Motor neuron (in vitro differentiated cells): Measurements from ENCODE around the gene GPR25. TPM values are rescaled to one million over a fixed set of nuclear protein-coding genes. Genes with fewer than 3 reads are reported as not detected.

ENCODE experiments used
- ATAC-seq, 8 experiments: fragments of 200-7000 bp; cut with Tn5 transposase; replicated peaks in 6 of 8; 2 replicates each; pipeline ENCODE4 v1.8.0; 2021; ENCODE audit warnings: mild to moderate bottlenecking in 8 of 8, moderate library complexity in 8 of 8
- H3K27ac ChIP-seq, 2 donors: fragments of 250-450 bp; sonication (Bioruptor Pico); 2 replicates each; pipeline ENCODE4 v1.9.0; 2021; ENCODE audit warnings: antibody characterized with exemption in 2 of 2, mild to moderate bottlenecking in 2 of 2, moderate library complexity in 1 of 2
- H3K4me1 ChIP-seq, 2 donors: fragments of 250-450 bp; sonication (Bioruptor Pico); replicated peaks in 1 of 2; 2 replicates each; pipeline ENCODE4 v1.6.1; 2021; ENCODE audit warnings: antibody characterized with exemption in 2 of 2, mild to moderate bottlenecking in 2 of 2, moderate library complexity in 1 of 2
- H3K4me3 ChIP-seq, 5 donors: fragments of 250-450 bp; sonication (Bioruptor Pico); 2 replicates each; pipeline ENCODE4 v1.9.0; 2021; ENCODE audit warnings: antibody characterized with exemption in 5 of 5, mild to moderate bottlenecking in 5 of 5, moderate library complexity in 4 of 5
- WGBS, 10 experiments: fragments of 450-650 bp; shearing (Covaris generic); methylation state at CpG; one replicate each; pipeline ENCODE4 v1.0.0; 2022; 5-methylcytosine and 5-hydroxymethylcytosine counted together
- in situ Hi-C, 9 experiments: fragments of 400-800 bp; cut with MboI; loops; one replicate each; pipeline ENCODE4 v1.15.0; 2021; ENCODE audit warnings: low sequenced_read_pairs in 9 of 9, low pct_unique_long_range_greater_than_20kb in 2 of 9; ENCODE audit not compliant: unreplicated experiment in 9 of 9
- total RNA-seq, 8 experiments: library from RNA; unstranded; fragments of 300-600 nt; gene quantifications; 2 replicates each; pipeline versions ENCODE4 v1.2.3 to v1.2.4, GENCODE V29; 2022

GPR25 gene
- total RNA-seq, 8 experiments from 2014 or later = 0.11 to 0.62 (median 0.17) TPM; not detected in 5

DNA sequence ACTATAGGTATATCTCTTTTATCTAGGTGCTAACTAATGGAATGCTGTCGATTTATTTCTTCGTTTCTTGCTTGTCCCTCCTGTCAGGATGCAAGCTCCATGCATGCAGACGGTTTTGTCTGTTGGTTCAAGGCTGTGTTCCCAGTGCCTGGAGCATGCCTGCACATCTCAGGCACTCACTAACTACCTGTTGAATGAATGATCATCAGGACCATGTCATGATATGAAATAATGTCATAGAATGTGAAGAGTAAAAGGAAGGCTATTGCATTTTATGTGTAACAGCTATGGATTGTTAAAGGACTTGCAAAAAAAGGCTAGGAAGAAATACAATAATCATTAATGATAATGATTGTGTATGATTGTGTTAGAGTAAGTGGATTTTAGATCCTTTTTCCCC, 4.2 kb downstream of the GPR25 start:
- in situ Hi-C loops = no loop called here
- peaks cover 4 to 12% of the 10 kb centered on the region in 2 donors for H3K4me1 ChIP-seq
- H3K27ac ChIP-seq = no peak overlapping the region
- ATAC-seq = no peak
- 0 to 100% (median 69%) methylated on average over 1 to 3 of the region's 3 CpGs; no CpG with 5 or more reads in 3 of the 10 experiments for WGBS, 10 experiments
- H3K4me3 ChIP-seq = no peak overlapping the region

DNA sequence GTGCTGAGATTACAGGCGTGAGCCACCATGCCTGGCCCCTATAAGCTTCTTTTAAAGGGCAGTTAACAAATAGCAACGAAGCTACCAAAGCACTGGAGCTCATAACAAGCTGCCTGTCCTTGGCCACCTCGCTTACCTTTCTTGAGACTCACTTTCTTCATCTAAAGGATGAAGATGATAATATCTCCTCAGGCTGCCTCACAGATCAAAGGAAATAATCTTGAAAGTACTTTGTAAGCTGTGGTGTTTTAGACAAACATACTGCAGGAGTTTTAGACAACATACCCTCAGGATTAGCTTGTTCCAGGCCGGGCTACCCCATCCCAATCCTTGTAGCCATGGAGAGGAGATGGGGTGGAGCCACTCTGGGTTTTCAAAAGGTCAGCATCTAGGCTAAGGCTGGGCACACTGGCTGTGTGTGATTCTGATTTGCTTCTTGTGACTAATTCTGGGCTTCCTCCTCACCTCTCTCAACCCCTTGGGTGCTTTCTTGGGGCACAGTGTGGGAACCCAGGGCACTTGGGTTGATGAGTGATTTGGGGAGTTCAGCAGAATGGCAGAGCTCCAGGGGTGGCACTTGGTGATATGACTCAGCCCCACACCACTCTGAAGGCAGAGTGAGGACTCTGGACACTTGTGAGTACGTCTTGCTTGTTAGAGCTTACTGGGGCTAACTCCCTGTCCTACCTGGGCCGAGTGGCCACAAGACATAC, 5.2 kb downstream of the GPR25 start:
- peaks cover 2 to 11% of the 10 kb centered on the region in 2 donors for H3K4me1 ChIP-seq
- in situ Hi-C loops = no loop called here
- 7 to 82% (median 72%) methylated on average over 1 to 6 of the region's 6 CpGs; no CpG with 5 or more reads in 2 of the 10 experiments for WGBS, 10 experiments

GRCh38 chr1:200880212-200880611, 7.4 kb downstream of the GPR25 start:
- peak in 4 of 8 experiments; percentile 37 to 70 (median 42) for ATAC-seq
- in situ Hi-C loops = no loop called here
- Histone ChIP-seq H3K4me1 (peaks cover 0 to 4% of the 10 kb centered on the region in 2 donors), H3K27ac (no peak overlapping the region), H3K4me3 (no peak overlapping the region)
- 40 to 92% (median 71%) methylated on average over 1 to 2 of the region's 3 CpGs; no CpG with 5 or more reads in 3 of the 10 experiments for WGBS, 10 experiments

More for the DNA sequence above, 5.2 kb downstream of the GPR25 start:
- H3K4me3 ChIP-seq = no peak overlapping the region
- no peak for ATAC-seq
- H3K27ac ChIP-seq = no peak overlapping the region

- H3K4me3 ChIP-seq = no peak overlapping the region
- WGBS, 10 experiments = 64 to 100% (median 83%) methylated on average over 1 to 3 of the region's 3 CpGs
- no peak overlapping the region for H3K27ac ChIP-seq
- in situ Hi-C loops = no loop called here
- ATAC-seq = no peak
- H3K4me1 ChIP-seq = peaks cover 0 to 4% of the 10 kb centered on the region in 2 donors
These were observed 10.3 kb downstream of the GPR25 start for GRCh38 chr1:200883118-200883517.

- 59 to 97% (median 84%) methylated on average over 3 to 6 of the region's 6 CpGs for WGBS, 10 experiments
- no peak overlapping the region for H3K27ac ChIP-seq
- ATAC-seq = no peak
- no peaks in the 10 kb centered on the region for H3K4me1 ChIP-seq
- H3K4me3 ChIP-seq = no peak overlapping the region
- in situ Hi-C loops = no loop called here
These were observed 13.0 kb downstream of the GPR25 start for GRCh38 chr1:200885623-200886402.

DNA sequence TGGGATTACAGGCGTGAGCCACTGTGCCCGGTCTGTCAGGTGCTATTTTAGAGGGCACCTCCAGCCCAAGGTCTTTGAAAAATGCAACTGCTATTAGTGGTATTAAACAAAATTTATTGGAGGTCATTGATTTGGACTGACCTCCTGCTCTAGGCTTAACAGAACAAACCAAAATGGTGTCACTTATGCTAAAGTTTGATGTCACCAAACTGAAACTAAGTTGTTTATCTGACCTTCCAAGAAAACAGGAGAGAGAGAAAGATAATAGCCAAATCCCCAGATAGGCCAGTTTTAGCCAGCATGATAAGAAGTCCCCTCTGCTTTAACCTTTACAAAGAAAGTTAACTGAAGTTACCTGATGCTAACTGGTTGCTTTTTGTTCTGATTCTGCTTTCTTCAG, 13.8 kb downstream of the GPR25 start:
- no peak overlapping the region for H3K4me3 ChIP-seq
- ATAC-seq = no peak
- 93 to 100% (median 97%) methylated on average over 2 of the region's 2 CpGs; no CpG with 5 or more reads in 6 of the 10 experiments for WGBS, 10 experiments

GRCh38 chr1:200887036-200887435, 14.3 kb downstream of the GPR25 start:
- ATAC-seq = no peak
- in situ Hi-C loops = no loop called here
- peaks cover 1 to 2% of the 10 kb centered on the region in 2 donors for H3K4me1 ChIP-seq
- no peak overlapping the region for H3K4me3 ChIP-seq
- no peak overlapping the region for H3K27ac ChIP-seq
- WGBS, 10 experiments = 0 to 90% (median 67%) methylated on average over 1 to 10 of the region's 11 CpGs; no CpG with 5 or more reads in 2 of the 10 experiments

More for the DNA sequence above, 13.8 kb downstream of the GPR25 start:
- in situ Hi-C loops = no loop called here
- no peak overlapping the region for H3K27ac ChIP-seq
- H3K4me1 ChIP-seq = no peaks in the 10 kb centered on the region

DNA sequence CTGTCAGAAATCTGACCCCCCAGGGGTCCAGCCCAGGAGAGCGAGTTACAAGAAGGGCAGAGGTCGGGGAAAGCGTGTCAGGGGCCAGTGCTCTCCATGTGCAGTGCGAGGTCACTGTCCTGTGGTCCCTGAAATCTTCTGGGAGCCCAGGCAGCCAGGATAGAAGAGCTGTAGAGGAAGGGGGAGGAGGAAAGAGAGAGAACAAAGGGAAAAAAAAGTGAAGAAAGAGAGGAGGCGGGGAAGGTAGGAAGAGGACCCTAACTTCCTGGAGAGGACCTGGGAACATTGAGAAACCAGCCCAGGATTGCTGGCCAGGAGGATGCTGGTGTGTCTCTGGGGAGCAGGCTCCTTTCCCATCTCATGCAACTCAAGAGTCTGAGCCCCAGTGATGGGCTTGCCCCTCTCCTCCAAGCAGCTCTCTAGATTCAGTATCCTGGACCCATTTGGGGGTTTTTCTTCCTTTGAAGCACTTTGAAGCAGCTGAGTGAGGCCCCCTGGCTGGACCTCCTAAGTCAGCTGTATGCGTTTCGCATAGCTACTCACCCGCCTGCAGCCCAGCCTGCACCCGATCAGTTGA, 15.1 kb downstream of the GPR25 start:
- 50 to 93% (median 72%) methylated on average over 1 to 6 of the region's 9 CpGs; no CpG with 5 or more reads in 2 of the 10 experiments for WGBS, 10 experiments
- no peak for ATAC-seq
- H3K4me1 ChIP-seq = peaks cover 9% of the 10 kb centered on the region in 2 donors
- in situ Hi-C loops = no loop called here
- no peak overlapping the region for H3K27ac ChIP-seq
- no peak overlapping the region for H3K4me3 ChIP-seq

DNA sequence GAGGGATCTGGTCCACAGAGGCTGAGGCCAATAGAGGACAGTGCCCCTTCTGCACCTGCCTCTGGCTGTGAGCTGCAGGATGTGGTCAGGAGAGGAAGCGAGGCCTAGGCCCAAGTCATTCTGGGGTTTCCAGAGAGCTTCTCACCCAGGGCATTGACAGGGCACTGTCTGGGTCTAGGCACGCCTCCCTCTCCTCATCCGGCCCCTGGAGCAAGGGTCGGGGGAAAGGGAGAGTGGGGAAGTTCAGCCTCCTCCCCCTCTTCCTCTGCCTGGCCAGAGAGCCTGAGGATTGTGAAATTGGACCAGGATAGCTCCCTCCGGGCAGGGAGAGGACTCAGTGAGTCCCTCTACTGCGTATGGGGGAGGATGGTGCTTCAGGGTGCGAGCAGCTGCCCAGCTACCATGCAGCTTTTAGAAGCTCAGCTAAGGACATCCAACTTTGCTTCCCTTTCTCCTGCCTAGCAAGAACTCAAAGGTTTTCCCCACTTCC, 15.6 kb downstream of the GPR25 start:
- ATAC-seq = peak in 1 of 8 experiments; percentile 4
- 77 to 100% (median 100%) methylated on average over 1 to 6 of the region's 7 CpGs; no CpG with 5 or more reads in 6 of the 10 experiments for WGBS, 10 experiments
- H3K27ac ChIP-seq = no peak overlapping the region
- peaks cover 11 to 12% of the 10 kb centered on the region in 2 donors for H3K4me1 ChIP-seq
- no peak overlapping the region for H3K4me3 ChIP-seq
- in situ Hi-C loops = no loop called here

DNA sequence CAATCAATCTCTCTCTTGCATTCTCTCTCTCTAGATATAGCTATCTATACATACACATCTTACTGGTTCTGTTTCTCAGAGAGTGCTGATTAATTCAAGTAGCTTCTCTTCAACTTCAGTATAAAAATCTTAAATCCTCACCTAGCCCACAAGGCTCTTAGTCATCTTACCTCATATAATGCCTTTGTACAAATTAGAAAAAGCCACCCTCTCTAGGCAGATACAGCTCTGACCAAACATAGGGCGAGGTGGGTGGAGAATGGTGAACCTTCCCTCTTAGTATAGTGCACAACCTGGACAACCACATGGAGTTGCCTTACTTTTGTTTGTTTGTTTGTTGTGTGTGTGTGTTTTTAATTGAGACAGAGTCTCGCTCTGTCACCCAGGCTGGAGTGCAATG, 16.8 kb downstream of the GPR25 start:
- peaks cover 14 to 19% of the 10 kb centered on the region in 2 donors for H3K4me1 ChIP-seq
- WGBS, 10 experiments = 60 to 100% (median 100%) methylated on average over 1 to 2 of the region's 2 CpGs; no CpG with 5 or more reads in 3 of the 10 experiments
- in situ Hi-C loops = no loop called here
- H3K4me3 ChIP-seq = no peak overlapping the region
- no peak for ATAC-seq
- no peak overlapping the region for H3K27ac ChIP-seq

GRCh38 chr1:200890027-200890426, 17.2 kb downstream of the GPR25 start:
- in situ Hi-C loops = no loop called here
- H3K27ac ChIP-seq = no peak overlapping the region
- WGBS, 10 experiments = 60 to 100% (median 94%) methylated on average over 1 to 15 of the region's 15 CpGs; no CpG with 5 or more reads in 3 of the 10 experiments
- H3K4me3 ChIP-seq = no peak overlapping the region
- ATAC-seq = no peak
- H3K4me1 ChIP-seq = peaks cover 14 to 19% of the 10 kb centered on the region in 2 donors

DNA sequence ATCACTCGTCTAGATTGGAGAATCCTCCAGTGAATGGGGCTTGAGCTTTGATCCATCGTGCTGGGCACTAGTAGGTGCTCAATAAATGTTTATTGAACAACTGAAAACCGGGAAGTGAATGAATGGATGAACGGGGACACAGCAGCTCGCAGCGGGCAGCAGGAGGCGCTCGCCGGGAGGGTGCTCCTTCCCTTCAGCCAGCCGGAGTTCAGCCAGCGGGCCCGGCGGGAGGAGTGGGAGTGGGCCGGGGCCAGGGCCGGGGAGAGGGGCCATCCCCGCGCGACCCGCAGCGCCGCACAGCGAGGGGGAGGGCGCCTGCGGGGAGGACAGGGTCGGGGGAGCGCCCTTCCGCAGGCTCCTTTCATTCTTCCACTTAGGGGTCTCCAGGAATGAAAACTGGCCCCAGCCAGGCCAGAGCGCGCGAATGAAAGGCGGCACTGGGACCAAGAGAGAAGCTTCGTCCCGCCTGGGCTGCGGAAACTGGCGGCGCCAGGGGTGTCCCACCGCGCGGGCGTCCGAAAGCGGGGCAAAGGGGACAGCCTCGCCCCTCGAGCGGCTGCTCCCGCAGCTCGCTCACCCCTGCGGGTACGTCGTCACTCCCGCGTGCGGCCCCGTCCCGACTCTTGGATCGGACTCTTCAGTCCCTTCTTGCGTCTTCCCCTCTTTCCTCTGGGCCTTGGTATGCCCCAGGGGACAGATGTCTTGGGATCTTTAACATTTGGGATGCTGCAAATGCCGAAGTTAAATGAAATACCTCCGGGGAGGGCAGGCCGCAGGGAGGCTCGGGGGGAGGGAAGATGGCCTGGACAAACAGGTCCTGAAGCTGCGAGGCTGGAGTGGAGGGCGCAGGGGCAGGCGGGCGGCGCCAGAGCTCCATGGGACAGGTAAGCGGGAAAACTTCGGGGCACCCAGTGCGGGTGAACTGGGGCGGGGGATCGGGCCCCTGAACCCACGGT, 18.3 kb downstream of the GPR25 start:
- in situ Hi-C loops = no loop called here
- WGBS, 10 experiments = 0 to 51% (median 5%) methylated on average over 1 to 10 of the region's 72 CpGs; no CpG with 5 or more reads in 4 of the 10 experiments
- H3K4me1 ChIP-seq = peaks cover 14 to 19% of the 10 kb centered on the region in 2 donors
- H3K4me3 ChIP-seq = peak overlapping the region; percentile 75 to 88 (median 82)
- peak; percentile 87 to 92 (median 89) for ATAC-seq
- peak overlapping the region in 1 of 2 donors; percentile 80 for H3K27ac ChIP-seq
